Measurements from ENCODE around the gene ATF7IP2. TPM values are rescaled to one million over a fixed set of nuclear protein-coding genes. Genes with fewer than 3 reads are reported as not detected.
A peak's percentile ranks its signal among the peaks of the same experiment; 100 is the strongest.

ATF7IP2 gene
- total and polyA plus RNA-seq, 10 of the 15 experiments (the other 5 are each of a cell fraction or from before 2014, with no cell fraction given): 24.6 to 82.1 (median 51.9) TPM

GRCh38 chr16:10370096-10370726 is 15.7 kb upstream of the ATF7IP2 start:
- no peak overlapping the region; the same call in 1 of the 2 replicates for H2AFZ ChIP-seq (ENCODE audit: control insufficient read depth, low read depth, low read length)
- FAIRE-seq (peak; percentile 54), ATAC-seq (peak; percentile 79), DNase-seq (ENCODE audit: low read depth, low spot score) (peak; percentile 19)
- no peaks in the 10 kb centered on the region for H3K79me2 ChIP-seq (ENCODE audit: control insufficient read depth, insufficient read depth, low read length)
- ChIA-PET SMC1A (ENCODE audit: uncharacterized antibody, unreplicated experiment) (interaction anchor here (0.8 to 1.4 kb wide), 3 partner anchors 11 to 113 kb away, joined by 3 read pairs; no protein-coding TSS in a partner anchor), POLR2A (interaction anchor here (0.6 kb wide), 1 partner anchor 46 kb away, joined by 3 read pairs; no protein-coding TSS in a partner anchor), CTCF (interaction anchor here (0.7 kb wide), 1 partner anchor 35 kb away, joined by 3 read pairs; no protein-coding TSS in a partner anchor), RAD21 (ENCODE audit: unreplicated experiment) (no interaction called here)
- H3K27ac ChIP-seq (ENCODE audit: control insufficient read depth, insufficient read depth): no peak overlapping the region
- H3K27me3 ChIP-seq (replicated peaks in 1 of 2; ENCODE audit: control insufficient read depth in 2 of 2, insufficient read depth in 2 of 2, low read length in 1 of 2): no peaks in the 10 kb centered on the region
- TF ChIP-seq IKZF1 (conservative IDR thresholded peaks at IDR 0.05) (0 out of 2 replicates have a peak, but pooled peaks have one; percentile 20), CEBPB (IDR thresholded peaks at IDR 0.05; ENCODE audit: borderline replicate concordance in 1 of 2, low read depth in 2 of 2, low read length in 2 of 2) (no peak), TCF12 (IDR thresholded peaks at IDR 0.05; ENCODE audit: low read depth, low read length) (0 out of 2 replicates have a peak, but pooled peaks have one; percentile 39), MEF2B (IDR thresholded peaks at IDR 0.05; ENCODE audit: partially characterized antibody, poor library complexity, severe bottlenecking) (no peak), NR2F1 (conservative IDR thresholded peaks at IDR 0.05) (peak; percentile 62), IKZF2 (IDR thresholded peaks at IDR 0.05) (0 out of 4 replicates have a peak, but pooled peaks of 1 of the 2 experiments have one; percentile 34), E4F1 (IDR thresholded peaks at IDR 0.05; ENCODE audit: borderline replicate concordance, partially characterized antibody) (no peak), SKIL (IDR thresholded peaks at IDR 0.05; ENCODE audit: low read depth, poor library complexity, severe bottlenecking) (no peak), ETV6 (conservative IDR thresholded peaks at IDR 0.05 in 1 of 2, IDR thresholded peaks at IDR 0.05 in 1 of 2; ENCODE audit: borderline replicate concordance in 1 of 2, low read depth in 1 of 2) (no peak), MTA2 (IDR thresholded peaks at IDR 0.05; ENCODE audit: low read depth) (peak; percentile 47; the same call in 1 of the 2 replicates)
- TF ChIP-seq, protein P1, sequence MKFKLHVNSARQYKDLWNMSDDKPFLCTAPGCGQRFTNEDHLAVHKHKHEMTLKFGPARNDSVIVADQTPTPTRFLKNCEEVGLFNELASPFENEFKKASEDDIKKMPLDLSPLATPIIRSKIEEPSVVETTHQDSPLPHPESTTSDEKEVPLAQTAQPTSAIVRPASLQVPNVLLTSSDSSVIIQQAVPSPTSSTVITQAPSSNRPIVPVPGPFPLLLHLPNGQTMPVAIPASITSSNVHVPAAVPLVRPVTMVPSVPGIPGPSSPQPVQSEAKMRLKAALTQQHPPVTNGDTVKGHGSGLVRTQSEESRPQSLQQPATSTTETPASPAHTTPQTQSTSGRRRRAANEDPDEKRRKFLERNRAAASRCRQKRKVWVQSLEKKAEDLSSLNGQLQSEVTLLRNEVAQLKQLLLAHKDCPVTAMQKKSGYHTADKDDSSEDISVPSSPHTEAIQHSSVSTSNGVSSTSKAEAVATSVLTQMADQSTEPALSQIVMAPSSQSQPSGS (IDR thresholded peaks at IDR 0.05; ENCODE audit: low read length): no peak
- H3K9me3 ChIP-seq (replicated peaks; ENCODE audit: control insufficient read depth, insufficient read depth, low read length): no peaks in the 10 kb centered on the region; the same call in 2 of the 3 replicates
- no peaks in the 10 kb centered on the region for H3K4me1 ChIP-seq (ENCODE audit: control insufficient read depth, insufficient read depth, low read length)
- in situ Hi-C loops (cut with MboI) (no loop called here), intact Hi-C loops (cut with micrococcal nuclease; ENCODE audit: unreplicated experiment) (loop anchor here (5.0 kb wide), 3 partner anchors 43 to 113 kb away; no protein-coding TSS in a partner anchor)
- 0% methylated on average over 4 of the region's 4 CpGs for WGBS (ENCODE audit: insufficient coverage, insufficient replicate concordance, low lambda C conversion rate, missing lambda C conversion rate)
- no peak overlapping the region for H3K4me3 ChIP-seq
- no peak overlapping the region for H3K4me2 ChIP-seq (ENCODE audit: control insufficient read depth, insufficient read depth)
- BruUV-seq (replicated peaks): no TSS peak
- no peaks in the 10 kb centered on the region for H4K20me1 ChIP-seq (ENCODE audit: control insufficient read depth, insufficient read depth)
- H3K36me3 ChIP-seq (ENCODE audit: control insufficient read depth in 2 of 2, insufficient read depth in 2 of 2, low read length in 1 of 2): no peaks in the 10 kb centered on the region
- no peak overlapping the region for H3K9ac ChIP-seq (ENCODE audit: control insufficient read depth, insufficient read depth, low read length)

Measured in GM12878 (cell line).